DOHH2 (cell line): ENCODE data around the gene NKAIN2.

Source experiments
- H3F3A ChIP-seq: fragments of 200-600 bp; sonication (generic), shearing (Covaris generic); 2 replicates; pipeline ENCODE4 v1.6.0; 2016; ENCODE audit warnings: antibody characterized with exemption, mild to moderate bottlenecking; ENCODE audit not compliant: control insufficient read depth, insufficient read depth
- H3K27ac ChIP-seq: fragments of 200-600 bp; sonication (generic); 2 replicates; pipeline ENCODE4 v1.5.1; 2014; ENCODE audit warnings: low read depth, mild to moderate bottlenecking, low read length, moderate library complexity
- H3K27me3 ChIP-seq: fragments of 200-600 bp; sonication (generic); 2 replicates; pipeline ENCODE4 v1.6.1; 2014; ENCODE audit warnings: mild to moderate bottlenecking, low read length, mixed read lengths; ENCODE audit not compliant: control insufficient read depth
- H3K36me3 ChIP-seq: fragments of 200-600 bp; sonication (generic); 2 replicates; pipeline ENCODE4 v1.6.1; 2014; ENCODE audit warnings: mild to moderate bottlenecking, low read length, moderate library complexity, mixed read lengths; ENCODE audit not compliant: control insufficient read depth
- H3K4me1 ChIP-seq: fragments of 200-600 bp; sonication (generic); 2 replicates; pipeline ENCODE4 v1.6.1; 2014; ENCODE audit warnings: mild to moderate bottlenecking, low read length, mixed read lengths; ENCODE audit not compliant: control insufficient read depth
- H3K4me2 ChIP-seq: fragments of 200-600 bp; sonication (generic); 2 replicates; pipeline ENCODE4 v1.6.0; 2014; ENCODE audit warnings: mild to moderate bottlenecking, low read length, moderate library complexity
- H3K4me3 ChIP-seq: fragments of 200-600 bp; sonication (generic); 2 replicates; pipeline ENCODE4 v1.5.1; 2014; ENCODE audit warnings: mild to moderate bottlenecking, low read length, mixed read lengths
- H3K79me2 ChIP-seq: fragments of 200-600 bp; sonication (generic); 2 replicates; pipeline ENCODE4 v1.6.1; 2014; ENCODE audit warnings: mild to moderate bottlenecking, low read length, mixed read lengths; ENCODE audit not compliant: control insufficient read depth
- H3K9me2 ChIP-seq: fragments of 200-600 bp; sonication (generic); replicated peaks from 2 replicates; pipeline ENCODE4 v1.6.1; 2014; ENCODE audit warnings: mild to moderate bottlenecking, low read length, mixed read lengths; ENCODE audit not compliant: control insufficient read depth
- H3K9me3 ChIP-seq: fragments of 200-600 bp; sonication (generic); 2 replicates; pipeline ENCODE4 v1.6.1; 2014; ENCODE audit warnings: antibody characterized with exemption, low read length, mixed read lengths; ENCODE audit not compliant: control insufficient read depth, insufficient read depth
- H4K20me1 ChIP-seq: fragments of 200-600 bp; sonication (generic); 2 replicates; pipeline ENCODE4 v1.6.0; 2014; ENCODE audit warnings: low read depth, mild to moderate bottlenecking, antibody characterized with exemption, low read length, moderate library complexity; ENCODE audit not compliant: control insufficient read depth, insufficient read depth
- EZH2phosphoT487 ChIP-seq: fragments of 200-600 bp; sonication (generic); IDR thresholded peaks from 2 replicates; pipeline ENCODE4 v1.6.1; 2017; ENCODE audit warnings: borderline replicate concordance, mild to moderate bottlenecking, antibody characterized with exemption, low read length, moderate library complexity, mixed read lengths
- TF ChIP-seq, protein P1 (sequence below): fragments of 200-600 bp; sonication (generic); IDR thresholded peaks from one replicate; pipeline ENCODE4 v1.5.1; 2014; ENCODE audit warnings: antibody characterized with exemption, mild to moderate bottlenecking, low read depth, low read length; ENCODE audit not compliant: poor library complexity, severe bottlenecking

NKAIN2 gene

DNA sequence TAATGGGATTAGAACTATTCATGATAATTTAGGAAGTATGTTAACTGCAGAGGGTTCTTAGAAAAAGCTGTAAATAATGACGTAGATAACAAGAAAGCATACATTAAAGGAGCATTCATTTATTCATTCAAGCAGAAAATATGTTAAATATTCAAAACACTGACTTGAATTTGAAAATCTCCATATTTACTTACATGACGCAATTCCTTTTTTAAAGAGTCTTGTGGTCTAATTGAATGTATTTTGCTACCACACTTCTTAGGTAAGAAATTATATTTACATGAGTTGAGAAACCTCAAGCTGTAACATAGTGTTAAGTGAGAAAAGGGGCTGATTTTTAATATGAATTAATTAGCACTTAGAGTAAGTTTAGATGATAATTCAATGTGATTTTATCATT is 38.9 kb upstream of the NKAIN2 start:
- no peak overlapping the region for H3K27ac ChIP-seq
- no peak overlapping the region for H3K4me2 ChIP-seq
- no peaks in the 10 kb centered on the region for H4K20me1 ChIP-seq
- no peaks in the 10 kb centered on the region for H3K27me3 ChIP-seq
- H3K4me1 ChIP-seq, result no peaks in the 10 kb centered on the region
- H3K9me3 ChIP-seq, result no peaks in the 10 kb centered on the region; the same call in 1 of the 2 replicates
- TF ChIP-seq EZH2phosphoT487, result no peak
- TF ChIP-seq, protein P1, sequence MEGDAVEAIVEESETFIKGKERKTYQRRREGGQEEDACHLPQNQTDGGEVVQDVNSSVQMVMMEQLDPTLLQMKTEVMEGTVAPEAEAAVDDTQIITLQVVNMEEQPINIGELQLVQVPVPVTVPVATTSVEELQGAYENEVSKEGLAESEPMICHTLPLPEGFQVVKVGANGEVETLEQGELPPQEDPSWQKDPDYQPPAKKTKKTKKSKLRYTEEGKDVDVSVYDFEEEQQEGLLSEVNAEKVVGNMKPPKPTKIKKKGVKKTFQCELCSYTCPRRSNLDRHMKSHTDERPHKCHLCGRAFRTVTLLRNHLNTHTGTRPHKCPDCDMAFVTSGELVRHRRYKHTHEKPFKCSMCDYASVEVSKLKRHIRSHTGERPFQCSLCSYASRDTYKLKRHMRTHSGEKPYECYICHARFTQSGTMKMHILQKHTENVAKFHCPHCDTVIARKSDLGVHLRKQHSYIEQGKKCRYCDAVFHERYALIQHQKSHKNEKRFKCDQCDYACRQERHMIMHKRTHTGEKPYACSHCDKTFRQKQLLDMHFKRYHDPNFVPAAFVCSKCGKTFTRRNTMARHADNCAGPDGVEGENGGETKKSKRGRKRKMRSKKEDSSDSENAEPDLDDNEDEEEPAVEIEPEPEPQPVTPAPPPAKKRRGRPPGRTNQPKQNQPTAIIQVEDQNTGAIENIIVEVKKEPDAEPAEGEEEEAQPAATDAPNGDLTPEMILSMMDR, result no peak
- no peaks in the 10 kb centered on the region for H3K36me3 ChIP-seq
- no peak overlapping the region for H3K4me3 ChIP-seq
- no peaks in the 10 kb centered on the region for H3F3A ChIP-seq
- H3K79me2 ChIP-seq, result no peaks in the 10 kb centered on the region
- H3K9me2 ChIP-seq, result no peaks in the 10 kb centered on the region

DNA sequence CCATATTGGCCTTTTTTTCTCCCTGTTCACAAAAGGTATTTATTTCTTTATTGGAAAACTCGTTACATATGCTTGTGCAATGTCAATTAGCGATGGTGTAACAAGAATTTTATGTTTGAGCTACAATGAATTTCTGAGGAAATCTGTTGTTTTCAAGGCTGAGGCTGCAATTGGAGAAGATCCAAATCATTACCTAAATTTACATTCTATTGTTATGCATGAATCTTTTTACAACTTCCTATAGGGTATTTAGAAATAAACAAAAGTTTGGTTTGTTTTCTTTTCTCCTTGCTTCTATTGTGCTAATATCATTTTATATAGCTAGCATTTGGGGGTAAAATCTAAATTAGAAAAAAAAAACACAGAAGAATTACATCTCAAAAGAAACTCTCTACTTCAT is 34.7 kb upstream of the NKAIN2 start:
- H3K4me1 ChIP-seq, result no peaks in the 10 kb centered on the region
- H3K9me2 ChIP-seq, result no peaks in the 10 kb centered on the region
- H3K9me3 ChIP-seq, result no peaks in the 10 kb centered on the region
- no peaks in the 10 kb centered on the region for H4K20me1 ChIP-seq
- no peaks in the 10 kb centered on the region for H3K36me3 ChIP-seq
- no peaks in the 10 kb centered on the region for H3K27me3 ChIP-seq
- H3F3A ChIP-seq, result no peaks in the 10 kb centered on the region
- H3K27ac ChIP-seq, result no peak overlapping the region
- H3K4me3 ChIP-seq, result no peak overlapping the region
- TF ChIP-seq EZH2phosphoT487, result no peak
- TF ChIP-seq, protein P1, result no peak
- H3K79me2 ChIP-seq, result no peaks in the 10 kb centered on the region
- no peak overlapping the region for H3K4me2 ChIP-seq

DNA sequence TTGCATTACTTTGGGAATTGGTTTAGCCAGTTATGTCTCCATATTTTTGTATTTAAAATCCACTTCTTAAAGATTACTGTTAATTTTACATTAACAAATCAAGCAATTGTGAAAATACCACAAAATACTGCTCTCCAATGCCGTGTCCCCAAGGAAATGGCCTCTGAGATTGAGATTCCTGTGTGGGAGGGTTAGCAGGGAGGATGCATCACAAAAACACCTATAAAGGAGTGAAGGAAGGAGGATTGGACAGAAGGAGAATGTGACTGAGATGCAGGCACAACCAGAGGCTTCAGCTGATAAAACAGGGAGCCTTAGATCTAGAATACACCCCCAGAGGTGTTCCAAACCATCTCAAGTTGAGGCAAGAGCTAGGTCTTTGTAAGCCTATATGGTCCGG is 34.2 kb upstream of the NKAIN2 start:
- Histone ChIP-seq H3K4me2 (no peak overlapping the region), H3K9me3 (no peaks in the 10 kb centered on the region), H3K9me2 (no peaks in the 10 kb centered on the region), H3F3A (no peaks in the 10 kb centered on the region), H3K27me3 (no peaks in the 10 kb centered on the region), H3K4me3 (no peak overlapping the region), H3K27ac (no peak overlapping the region), H4K20me1 (no peaks in the 10 kb centered on the region), H3K4me1 (no peaks in the 10 kb centered on the region), H3K36me3 (no peaks in the 10 kb centered on the region), H3K79me2 (no peaks in the 10 kb centered on the region)
- no peak for TF ChIP-seq EZH2phosphoT487
- TF ChIP-seq, protein P1, result no peak
